G401.6 (cell line): ENCODE measurements around the gene LOXL4.

Source experiments
- FAIRE-seq: peaks from 2 replicates; lab custom pipeline; 2012; peaks lifted over from hg19 to GRCh38; lab: Jason Lieb, UNC

LOXL4 gene

GRCh38 chr10:98294270-98294627 lies 26.3 kb upstream of the LOXL4 start:
- no peak for FAIRE-seq

GRCh38 chr10:98293550-98294269 lies 25.7 kb upstream of the LOXL4 start:
- no peak for FAIRE-seq

- FAIRE-seq = no peak
Measured at GRCh38 chr10:98292971-98293370, 25.0 kb upstream of the LOXL4 start.

GRCh38 chr10:98289802-98290209 lies 21.8 kb upstream of the LOXL4 start:
- FAIRE-seq = no peak

GRCh38 chr10:98287321-98287720 lies 19.3 kb upstream of the LOXL4 start:
- no peak for FAIRE-seq

GRCh38 chr10:98286419-98286818 lies 18.4 kb upstream of the LOXL4 start:
- FAIRE-seq = no peak

- FAIRE-seq = no peak
Measured at GRCh38 chr10:98285416-98285815, 17.4 kb upstream of the LOXL4 start.

GRCh38 chr10:98276311-98276710 lies 8.3 kb upstream of the LOXL4 start:
- no peak for FAIRE-seq

GRCh38 chr10:98274562-98274961 lies 6.6 kb upstream of the LOXL4 start:
- no peak for FAIRE-seq

- no peak for FAIRE-seq
Measured at GRCh38 chr10:98273057-98273850, 5.3 kb upstream of the LOXL4 start.

GRCh38 chr10:98272656-98273055 lies 4.7 kb upstream of the LOXL4 start:
- FAIRE-seq = no peak

GRCh38 chr10:98272245-98272644 lies 4.3 kb upstream of the LOXL4 start:
- no peak for FAIRE-seq

- no peak for FAIRE-seq
Measured at GRCh38 chr10:98270786-98271185, 2.8 kb upstream of the LOXL4 start.

GRCh38 chr10:98270073-98270740 lies 2.2 kb upstream of the LOXL4 start:
- FAIRE-seq = no peak

- no peak for FAIRE-seq
Measured at GRCh38 chr10:98269435-98269912, 1.5 kb upstream of the LOXL4 start.

- no peak for FAIRE-seq
Measured at GRCh38 chr10:98268694-98269431, 869 bp upstream of the LOXL4 start.

GRCh38 chr10:98267069-98267893 lies 713 bp downstream of the LOXL4 start:
- no peak for FAIRE-seq

- FAIRE-seq = no peak
Measured at GRCh38 chr10:98266647-98267046, 1.3 kb downstream of the LOXL4 start.

GRCh38 chr10:98265403-98266378 lies 2.3 kb downstream of the LOXL4 start:
- no peak for FAIRE-seq

GRCh38 chr10:98264378-98265065 lies 3.5 kb downstream of the LOXL4 start:
- FAIRE-seq = no peak
